Measurements from ENCODE around the gene SPOCK2.

- no peak for TF ChIP-seq NAIF1 (CRISPR knock-in tag; IDR thresholded peaks at IDR 0.05; ENCODE audit: borderline replicate concordance)
- no peak for TF ChIP-seq JUND (CRISPR knock-in tag; IDR thresholded peaks at IDR 0.05)
- no peak for TF ChIP-seq CBFB (CRISPR knock-in tag; IDR thresholded peaks at IDR 0.05)
- TF ChIP-seq EP300 (IDR thresholded peaks at IDR 0.05; ENCODE audit: low read depth in 2 of 2, low read length in 2 of 2) = no peak
- TF ChIP-seq EP300 (CRISPR knock-in tag; IDR thresholded peaks at IDR 0.05; ENCODE audit: borderline replicate concordance) = no peak
- no peak for TF ChIP-seq TBP (CRISPR knock-in tag; IDR thresholded peaks at IDR 0.05)
- no peak for TF ChIP-seq CTCF (CRISPR knock-in tag; IDR thresholded peaks at IDR 0.05)
- TF ChIP-seq, protein P1, sequence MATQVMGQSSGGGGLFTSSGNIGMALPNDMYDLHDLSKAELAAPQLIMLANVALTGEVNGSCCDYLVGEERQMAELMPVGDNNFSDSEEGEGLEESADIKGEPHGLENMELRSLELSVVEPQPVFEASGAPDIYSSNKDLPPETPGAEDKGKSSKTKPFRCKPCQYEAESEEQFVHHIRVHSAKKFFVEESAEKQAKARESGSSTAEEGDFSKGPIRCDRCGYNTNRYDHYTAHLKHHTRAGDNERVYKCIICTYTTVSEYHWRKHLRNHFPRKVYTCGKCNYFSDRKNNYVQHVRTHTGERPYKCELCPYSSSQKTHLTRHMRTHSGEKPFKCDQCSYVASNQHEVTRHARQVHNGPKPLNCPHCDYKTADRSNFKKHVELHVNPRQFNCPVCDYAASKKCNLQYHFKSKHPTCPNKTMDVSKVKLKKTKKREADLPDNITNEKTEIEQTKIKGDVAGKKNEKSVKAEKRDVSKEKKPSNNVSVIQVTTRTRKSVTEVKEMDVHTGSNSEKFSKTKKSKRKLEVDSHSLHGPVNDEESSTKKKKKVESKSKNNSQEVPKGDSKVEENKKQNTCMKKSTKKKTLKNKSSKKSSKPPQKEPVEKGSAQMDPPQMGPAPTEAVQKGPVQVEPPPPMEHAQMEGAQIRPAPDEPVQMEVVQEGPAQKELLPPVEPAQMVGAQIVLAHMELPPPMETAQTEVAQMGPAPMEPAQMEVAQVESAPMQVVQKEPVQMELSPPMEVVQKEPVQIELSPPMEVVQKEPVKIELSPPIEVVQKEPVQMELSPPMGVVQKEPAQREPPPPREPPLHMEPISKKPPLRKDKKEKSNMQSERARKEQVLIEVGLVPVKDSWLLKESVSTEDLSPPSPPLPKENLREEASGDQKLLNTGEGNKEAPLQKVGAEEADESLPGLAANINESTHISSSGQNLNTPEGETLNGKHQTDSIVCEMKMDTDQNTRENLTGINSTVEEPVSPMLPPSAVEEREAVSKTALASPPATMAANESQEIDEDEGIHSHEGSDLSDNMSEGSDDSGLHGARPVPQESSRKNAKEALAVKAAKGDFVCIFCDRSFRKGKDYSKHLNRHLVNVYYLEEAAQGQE (IDR thresholded peaks at IDR 0.05; ENCODE audit: borderline replicate concordance in 1 of 2, low read depth in 1 of 2, low read length in 2 of 2) = no peak
- TF ChIP-seq NFRKB (IDR thresholded peaks at IDR 0.05) = no peak
Observed at GRCh38 chr10:72011976-72012512, 76.3 kb downstream of the SPOCK2 start.

Measured in HepG2 (cell line).